ENCODE results near the gene FSD1L.

Gene FSD1L

GRCh38 chr9:105447814-105448812 lies at the start of gene FSD1L:
TSS of gene FSD1L (plus strand) at chr9:105448034. CDS start at chr9:105448221, 187 bp downstream.
- peak; percentile 85 for DNase-seq (ENCODE audit: low spot score)

GRCh38 chr9:105399117-105399516 lies 48.7 kb upstream of the FSD1L start:
- no peak for DNase-seq (ENCODE audit: low spot score)

GRCh38 chr9:105401651-105402050 lies 46.2 kb upstream of the FSD1L start:
- no peak for DNase-seq (ENCODE audit: low spot score)

GRCh38 chr9:105403552-105404248 lies 44.1 kb upstream of the FSD1L start:
- DNase-seq (ENCODE audit: low spot score): no peak

- peak; percentile 63 for DNase-seq (ENCODE audit: low spot score)
These were observed 42.2 kb upstream of the FSD1L start for GRCh38 chr9:105405514-105406131.

- no peak for DNase-seq (ENCODE audit: low spot score)
These were observed 41.5 kb upstream of the FSD1L start for GRCh38 chr9:105406369-105406768.

- no peak for DNase-seq (ENCODE audit: low spot score)
These were observed 34.3 kb upstream of the FSD1L start for GRCh38 chr9:105413525-105413924.

GRCh38 chr9:105414947-105415661 lies 32.7 kb upstream of the FSD1L start:
- DNase-seq (ENCODE audit: low spot score): peak; percentile 69

GRCh38 chr9:105415662-105415980 lies 32.2 kb upstream of the FSD1L start:
- no peak for DNase-seq (ENCODE audit: low spot score)

- no peak for DNase-seq (ENCODE audit: low spot score)
These were observed 31.0 kb upstream of the FSD1L start for GRCh38 chr9:105416840-105417239.

GRCh38 chr9:105418588-105419500 lies 29.0 kb upstream of the FSD1L start:
- no peak for DNase-seq (ENCODE audit: low spot score)

GRCh38 chr9:105419816-105420597 lies 27.8 kb upstream of the FSD1L start:
- DNase-seq (ENCODE audit: low spot score): no peak

GRCh38 chr9:105421154-105421553 lies 26.7 kb upstream of the FSD1L start:
- no peak for DNase-seq (ENCODE audit: low spot score)

- no peak for DNase-seq (ENCODE audit: low spot score)
These were observed 26.0 kb upstream of the FSD1L start for GRCh38 chr9:105421864-105422263.

GRCh38 chr9:105425816-105426433 lies 21.9 kb upstream of the FSD1L start:
- DNase-seq (ENCODE audit: low spot score): no peak

GRCh38 chr9:105426657-105427056 lies 21.2 kb upstream of the FSD1L start:
- DNase-seq (ENCODE audit: low spot score): no peak

- DNase-seq (ENCODE audit: low spot score): no peak
These were observed 16.2 kb upstream of the FSD1L start for GRCh38 chr9:105431424-105432246.

- no peak for DNase-seq (ENCODE audit: low spot score)
These were observed 15.5 kb upstream of the FSD1L start for GRCh38 chr9:105432247-105432842.

Measured in CD4-positive, alpha-beta T cell treated with Interleukin-15 for 4 hours (primary cell).